Adrenal gland (tissue), 12 donors: Measurements from ENCODE around the gene BATF3. TPM values are rescaled to one million over a fixed set of nuclear protein-coding genes. Genes with fewer than 3 reads are reported as not detected.

ENCODE experiments used
- DNase-seq, 7 donors: peaks; one replicate each; pipeline ENCODE4 v3.0.0-alpha.2; 2019 to 2020
- H3K27ac ChIP-seq, 5 donors: fragments of 200-600 bp; sonication (generic) in 4 of 5; 1 replicate in 3 of 5; 2 replicates in 2 of 5; pipeline versions ENCODE4 v1.5.1 to v1.8.0; 2016 to 2020; ENCODE audit warnings: mild to moderate bottlenecking in 1 of 5
- H3K27me3 ChIP-seq: fragments of 200-600 bp; 2 replicates; pipeline ENCODE4 v1.8.0; 2021
- H3K36me3 ChIP-seq, 2 donors: fragments of 200-600 bp; replicated peaks in 1 of 2; 1 replicate in 1 of 2; 2 replicates in 1 of 2; pipeline versions ENCODE4 v1.5.1 to v1.8.0; 2018 to 2022
- H3K4me1 ChIP-seq, 2 donors: fragments of 200-600 bp; replicated peaks in 1 of 2; 1 replicate in 1 of 2; 2 replicates in 1 of 2; pipeline versions ENCODE4 v1.5.1 to v1.8.0; 2018 to 2021
- H3K4me3 ChIP-seq, 4 donors: fragments of 200-600 bp; sonication (generic) in 3 of 4; one replicate each; pipeline ENCODE4 v1.5.1; 2016 to 2018
- H3K9me3 ChIP-seq, 3 donors: fragments of 200-600 bp; sonication (generic) in 1 of 3; replicated peaks in 1 of 3; 1 replicate in 2 of 3; 2 replicates in 1 of 3; pipeline versions ENCODE4 v1.5.1 to v1.8.0; 2016 to 2021
- CTCF ChIP-seq, 6 experiments: fragments of 450-650 bp in 4 of 6; fragments of 200-600 bp in 2 of 6; sonication (generic) in 1 of 6; IDR thresholded peaks; 1 replicate in 5 of 6; 2 replicates in 1 of 6; pipeline versions ENCODE4 v1.5.1 to v1.8.0; 2016 to 2021; ENCODE audit warnings: antibody characterized with exemption in 6 of 6, mild to moderate bottlenecking in 2 of 6, moderate library complexity in 1 of 6
- POLR2A ChIP-seq, 2 donors: fragments of 450-650 bp; IDR thresholded peaks; one replicate each; pipeline ENCODE4 v1.6.1; 2017; ENCODE audit warnings: antibody characterized with exemption in 2 of 2, mild to moderate bottlenecking in 2 of 2, moderate library complexity in 1 of 2
- WGBS, 4 donors: extraction: QIAGEN DNeasy Blood & Tissue Kit in 2 of 4; methylation state at CpG; one replicate each; pipeline versions ENCODE4 v1.1.5 to v1.1.7; 2013 to 2017; 5-methylcytosine and 5-hydroxymethylcytosine counted together
- intact Hi-C, 2 donors: fragments of 100-400 bp; cut with DNase I; formaldehyde crosslinking; loops; one replicate each; pipeline versions ENCODE4 v1.14.1 to v1.15.0; 2022 to 2023
- polyA plus RNA-seq, 3 donors: library from polyadenylated mRNA; stranded (reverse); fragments of 200-250 nt in 2 of 3; fragments of 350-450 nt in 1 of 3; fragmentation: Illumina TruSeq in 1 of 3; extraction: RNeasy Lipid Tissue Mini Kit (QIAGEN cat#74804) in 1 of 3; gene quantifications; one replicate each; pipeline ENCODE4 v1.2.3, GENCODE V29; 2013 to 2014
- total RNA-seq, 9 donors: library from RNA; depleted of rRNA in 4 of 9; stranded (reverse); fragments of >200 nt in 4 of 9; fragments of 120-200 nt in 1 of 9; fragmentation: NEBNext Ultra II Directional in 1 of 9; extraction: Animal tissue kit (Norgen Biotek cat#: 25700) in 1 of 9; gene quantifications; one replicate each; pipeline versions ENCODE4 v1.1.0 to v1.2.4, GENCODE V29; 2013 to 2023
- donor health status: healthy with polysubstance abuse.
- donor health status: Bipolar disorder and iron deficiency.
- donor health status: DM: yes; HTN: yes; CAD: no.
- donor health status: DM: no; HTN: no; CAD: no.
- donor health status: DM: no; HTN: no; CAD: no.
- donor health status: DM: yes; HTN: yes; CAD: no.

Gene BATF3
- total and polyA plus RNA-seq, 12 donors = 0.24 to 7.5 (median 2.8) TPM

- WGBS, 4 donors = 84 to 93% (median 89%) methylated on average over 7 to 11 of the region's 11 CpGs
- Histone ChIP-seq H3K27ac (no peak overlapping the region), H3K27me3 (no peaks in the 10 kb centered on the region), H3K4me1 (no peaks in the 10 kb centered on the region), H3K4me3 (no peak overlapping the region), H3K9me3 (no peaks in the 10 kb centered on the region), H3K36me3 (no peaks in the 10 kb centered on the region)
- no peak for DNase-seq
- intact Hi-C loops = no loop called here
- no peak for TF ChIP-seq CTCF (IDR thresholded peaks at IDR 0.05)
- TF ChIP-seq POLR2A (IDR thresholded peaks at IDR 0.05) = no peak
Measured at GRCh38 chr1:212684521-212685090, 15.0 kb downstream of the BATF3 start.

GRCh38 chr1:212684076-212684475 lies 15.6 kb downstream of the BATF3 start:
- no peak for TF ChIP-seq CTCF (IDR thresholded peaks at IDR 0.05)
- 85 to 91% (median 88%) methylated on average over 6 of the region's 6 CpGs for WGBS, 4 donors
- no peaks in the 10 kb centered on the region for H3K36me3 ChIP-seq
- no peak overlapping the region for H3K4me3 ChIP-seq
- no peak for DNase-seq
- no peaks in the 10 kb centered on the region for H3K27me3 ChIP-seq
- intact Hi-C loops = no loop called here
- H3K4me1 ChIP-seq = no peaks in the 10 kb centered on the region
- no peak overlapping the region for H3K27ac ChIP-seq
- no peaks in the 10 kb centered on the region for H3K9me3 ChIP-seq

- peak in 3 of 7 donors; percentile 30 to 38 (median 35) for DNase-seq
- intact Hi-C loops = no loop called here
- H3K4me3 ChIP-seq = no peak overlapping the region
- 64 to 81% (median 69%) methylated on average over 6 to 7 of the region's 7 CpGs for WGBS, 4 donors
- H3K36me3 ChIP-seq = no peaks in the 10 kb centered on the region
- no peaks in the 10 kb centered on the region for H3K27me3 ChIP-seq
- H3K9me3 ChIP-seq = no peaks in the 10 kb centered on the region
- no peak overlapping the region for H3K27ac ChIP-seq
- no peaks in the 10 kb centered on the region for H3K4me1 ChIP-seq
- TF ChIP-seq CTCF (IDR thresholded peaks at IDR 0.05) (no peak), POLR2A (IDR thresholded peaks at IDR 0.05) (no peak)
Measured at GRCh38 chr1:212683357-212683722, 16.3 kb downstream of the BATF3 start.

GRCh38 chr1:212680680-212681389 lies 18.8 kb downstream of the BATF3 start:
- DNase-seq = no peak
- WGBS, 4 donors = 33 to 38% (median 36%) methylated on average over 4 of the region's 4 CpGs
- Histone ChIP-seq H3K9me3 (no peaks in the 10 kb centered on the region), H3K27ac (no peak overlapping the region), H3K27me3 (no peaks in the 10 kb centered on the region), H3K4me1 (no peaks in the 10 kb centered on the region), H3K36me3 (no peaks in the 10 kb centered on the region), H3K4me3 (no peak overlapping the region)
- no peak for TF ChIP-seq POLR2A (IDR thresholded peaks at IDR 0.05)
- no peak for TF ChIP-seq CTCF (IDR thresholded peaks at IDR 0.05)
- intact Hi-C loops = no loop called here
